Upper lobe of right lung (tissue), 1 donor: Measurements from ENCODE around the gene RASSF4. TPM values are rescaled to one million over a fixed set of nuclear protein-coding genes. Genes with fewer than 3 reads are reported as not detected.
A peak's percentile ranks its signal among the peaks of the same experiment; 100 is the strongest.

Experiments used
- ATAC-seq: fragments of 200-7000 bp; cut with Tn5 transposase; one replicate; pipeline ENCODE4 v1.9.1; 2020; ENCODE audit warnings: mild to moderate bottlenecking, moderate library complexity
- DNase-seq: peaks from one replicate; pipeline ENCODE4 v3.0.0-alpha.2; 2020
- H3K27ac ChIP-seq: fragments of 200-600 bp; one replicate; pipeline ENCODE4 v1.8.0; 2022
- H3K27me3 ChIP-seq: fragments of 200-600 bp; one replicate; pipeline ENCODE4 v1.8.0; 2022; ENCODE audit warnings: mild to moderate bottlenecking
- H3K36me3 ChIP-seq: fragments of 200-600 bp; one replicate; pipeline ENCODE4 v1.8.0; 2022
- H3K4me1 ChIP-seq: fragments of 200-600 bp; one replicate; pipeline ENCODE4 v1.8.0; 2022
- H3K4me3 ChIP-seq: fragments of 200-600 bp; one replicate; pipeline ENCODE4 v1.8.0; 2022; ENCODE audit warnings: mild to moderate bottlenecking
- H3K9me3 ChIP-seq: fragments of 200-600 bp; one replicate; pipeline ENCODE4 v1.8.0; 2022
- intact Hi-C: fragments of 100-400 bp; cut with DNase I; formaldehyde crosslinking; loops from one replicate; pipeline ENCODE4 v1.11.0; 2022
- total RNA-seq: library from RNA; stranded (reverse); fragmentation: NEBNext Ultra II Directional; extraction: Animal tissue kit (Norgen Biotek cat#: 25700); gene quantifications from one replicate; pipeline ENCODE4 v1.2.1, GENCODE V29; 2021
- TF ChIP-seq, protein P1 (sequence below): fragments of 200-600 bp; IDR thresholded peaks from one replicate; pipeline ENCODE4 v1.8.0; 2022; ENCODE audit warnings: antibody characterized with exemption
- donor health status: DM: no; HTN: yes; CAD: no; lungs with severe emphysema.

RASSF4 gene
- total RNA-seq, 1 donor from 2014 or later = 40.9 TPM

DNA sequence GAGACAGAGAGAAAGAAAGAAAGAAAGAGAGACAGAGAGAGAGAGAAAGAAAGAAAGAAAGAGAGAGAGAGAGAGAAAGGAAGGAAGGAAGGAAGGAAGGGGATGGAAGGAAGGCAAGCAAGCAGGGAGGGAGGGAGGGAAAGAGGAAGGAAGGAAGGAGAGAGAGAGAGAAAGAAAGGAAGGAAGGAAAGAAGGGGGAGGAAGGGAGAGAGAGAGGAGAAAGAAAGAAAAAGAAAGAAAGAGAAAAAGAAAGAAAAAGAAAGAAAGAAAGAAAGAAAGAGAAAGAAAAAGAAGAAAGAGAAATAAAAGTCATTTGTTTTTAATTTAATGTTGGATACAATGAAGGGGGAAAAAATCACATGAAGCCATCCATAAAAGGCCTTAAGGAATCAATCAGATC is 4.6 kb upstream of the RASSF4 start:
- intact Hi-C loops = no loop called here
- ATAC-seq (no peak), DNase-seq (no peak)
- H3K27me3 ChIP-seq = no peaks in the 10 kb centered on the region
- H3K4me3 ChIP-seq = no peak overlapping the region
- TF ChIP-seq, protein P1, sequence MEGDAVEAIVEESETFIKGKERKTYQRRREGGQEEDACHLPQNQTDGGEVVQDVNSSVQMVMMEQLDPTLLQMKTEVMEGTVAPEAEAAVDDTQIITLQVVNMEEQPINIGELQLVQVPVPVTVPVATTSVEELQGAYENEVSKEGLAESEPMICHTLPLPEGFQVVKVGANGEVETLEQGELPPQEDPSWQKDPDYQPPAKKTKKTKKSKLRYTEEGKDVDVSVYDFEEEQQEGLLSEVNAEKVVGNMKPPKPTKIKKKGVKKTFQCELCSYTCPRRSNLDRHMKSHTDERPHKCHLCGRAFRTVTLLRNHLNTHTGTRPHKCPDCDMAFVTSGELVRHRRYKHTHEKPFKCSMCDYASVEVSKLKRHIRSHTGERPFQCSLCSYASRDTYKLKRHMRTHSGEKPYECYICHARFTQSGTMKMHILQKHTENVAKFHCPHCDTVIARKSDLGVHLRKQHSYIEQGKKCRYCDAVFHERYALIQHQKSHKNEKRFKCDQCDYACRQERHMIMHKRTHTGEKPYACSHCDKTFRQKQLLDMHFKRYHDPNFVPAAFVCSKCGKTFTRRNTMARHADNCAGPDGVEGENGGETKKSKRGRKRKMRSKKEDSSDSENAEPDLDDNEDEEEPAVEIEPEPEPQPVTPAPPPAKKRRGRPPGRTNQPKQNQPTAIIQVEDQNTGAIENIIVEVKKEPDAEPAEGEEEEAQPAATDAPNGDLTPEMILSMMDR = no peak
- no peaks in the 10 kb centered on the region for H3K9me3 ChIP-seq
- peaks cover 4% of the 10 kb centered on the region for H3K36me3 ChIP-seq
- H3K4me1 ChIP-seq = peaks cover 11% of the 10 kb centered on the region
- H3K27ac ChIP-seq = no peak overlapping the region

DNA sequence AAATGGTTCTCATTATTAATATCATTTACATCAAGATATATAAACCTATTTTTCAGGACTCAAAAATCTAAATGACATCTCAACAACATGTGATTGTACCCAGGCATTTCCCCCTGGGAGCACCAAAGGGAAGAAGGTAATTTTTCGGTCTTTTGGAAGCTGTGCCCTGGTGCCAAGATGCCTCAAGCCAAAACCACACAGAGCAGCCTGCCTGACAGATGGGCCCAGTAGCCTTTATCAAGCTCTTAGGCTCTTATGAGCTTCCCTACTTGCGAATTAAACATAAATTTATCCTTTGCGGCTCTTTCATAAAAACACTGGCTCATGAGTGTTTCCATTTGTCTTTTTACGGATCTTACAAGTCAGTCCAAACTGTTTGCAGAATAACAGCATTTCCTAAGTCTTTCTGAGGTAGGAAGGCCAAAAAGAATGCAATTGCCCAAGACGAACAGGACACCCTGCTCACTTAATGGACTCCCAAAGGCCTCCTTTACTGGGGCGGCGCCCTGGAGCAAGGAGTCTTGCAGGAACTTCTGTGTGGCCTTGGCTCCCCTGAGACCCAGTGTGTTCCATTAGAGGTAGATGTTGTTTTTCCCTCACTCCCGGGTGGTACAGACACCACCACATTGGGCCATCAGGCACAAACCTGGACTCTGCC is 4.1 kb upstream of the RASSF4 start:
- H3K4me3 ChIP-seq = no peak overlapping the region
- TF ChIP-seq, protein P1 = no peak
- no peak for DNase-seq
- H3K4me1 ChIP-seq = peaks cover 17% of the 10 kb centered on the region
- no peaks in the 10 kb centered on the region for H3K9me3 ChIP-seq
- H3K27me3 ChIP-seq = no peaks in the 10 kb centered on the region
- intact Hi-C loops = no loop called here
- H3K36me3 ChIP-seq = peaks cover 4% of the 10 kb centered on the region
- no peak overlapping the region for H3K27ac ChIP-seq
- no peak for ATAC-seq

DNA sequence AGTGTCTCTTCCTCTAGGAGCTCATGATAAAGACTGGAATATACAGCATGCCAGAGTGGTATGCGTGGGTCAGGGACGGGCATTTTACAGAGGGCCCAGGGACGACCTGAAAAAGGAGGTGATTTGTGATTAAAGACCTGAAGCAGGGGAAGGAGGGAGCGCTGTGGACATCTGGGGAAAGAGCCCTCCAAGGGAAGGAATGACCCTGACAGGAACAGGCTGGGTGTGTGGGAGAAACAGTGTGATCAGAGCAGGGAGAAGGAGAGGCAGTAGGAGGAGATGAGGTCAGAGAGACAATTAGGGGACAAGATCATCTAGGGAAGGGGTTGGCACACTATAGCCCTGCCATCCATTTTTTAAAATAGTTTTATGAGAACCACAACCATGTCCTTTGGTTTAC is 3.4 kb upstream of the RASSF4 start:
- no peaks in the 10 kb centered on the region for H3K9me3 ChIP-seq
- no peak for ATAC-seq
- H3K4me1 ChIP-seq = peaks cover 23% of the 10 kb centered on the region
- H3K27ac ChIP-seq = no peak overlapping the region
- TF ChIP-seq, protein P1 = no peak
- H3K36me3 ChIP-seq = peaks cover 4% of the 10 kb centered on the region
- no peak for DNase-seq
- H3K4me3 ChIP-seq = no peak overlapping the region
- H3K27me3 ChIP-seq = no peaks in the 10 kb centered on the region
- intact Hi-C loops = no loop called here

DNA sequence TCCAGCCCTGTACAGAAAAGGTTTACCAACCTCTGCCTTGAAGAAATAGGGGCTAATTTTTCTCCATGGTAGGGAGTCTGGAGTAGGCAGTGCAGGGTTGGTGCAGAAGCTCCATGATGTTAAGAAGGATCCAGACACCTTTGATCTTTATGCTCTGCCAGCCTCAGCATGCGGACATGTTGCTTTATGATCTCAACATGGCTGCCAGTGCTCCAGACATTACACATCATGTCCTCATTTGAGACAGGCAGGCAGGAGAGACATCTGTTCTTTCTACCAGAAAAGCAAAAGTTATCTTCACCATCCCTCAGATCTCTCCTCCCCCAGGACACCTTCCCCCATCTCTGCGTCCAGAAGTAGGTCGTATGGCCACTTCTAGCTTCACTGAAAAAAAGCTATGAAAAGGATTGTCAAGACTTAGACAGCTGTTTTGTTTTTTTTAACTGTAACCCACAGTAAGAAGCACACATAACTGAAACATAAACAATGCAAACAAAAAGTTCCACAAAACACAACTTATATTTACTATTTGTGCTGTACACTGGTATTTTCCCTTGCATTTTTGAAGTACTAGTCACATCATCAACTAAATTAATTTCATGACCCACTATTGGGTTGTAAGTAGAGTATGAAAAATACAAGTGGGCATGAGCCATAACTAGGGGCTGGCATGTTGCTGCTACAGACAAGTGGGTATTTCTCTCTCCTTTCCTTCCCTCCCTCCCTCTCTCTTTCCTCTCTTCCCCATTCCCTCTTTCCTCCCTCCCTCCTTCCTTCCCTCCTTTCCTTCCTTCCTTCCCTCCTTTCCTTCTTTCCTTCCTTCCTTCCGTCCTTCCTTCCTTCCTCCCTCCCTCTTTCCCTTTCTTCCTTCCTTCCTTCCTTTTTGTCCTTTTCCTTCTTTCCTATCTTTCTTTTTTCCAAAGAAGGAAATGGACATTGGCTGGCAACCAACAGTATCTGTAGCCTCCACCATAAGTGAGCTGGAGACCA is 2.6 kb upstream of the RASSF4 start:
- intact Hi-C loops = no loop called here
- Histone ChIP-seq H3K9me3 (no peaks in the 10 kb centered on the region), H3K4me1 (peaks cover 26% of the 10 kb centered on the region), H3K4me3 (no peak overlapping the region), H3K36me3 (peaks cover 4% of the 10 kb centered on the region), H3K27ac (peak overlapping the region; percentile 24), H3K27me3 (no peaks in the 10 kb centered on the region)
- TF ChIP-seq, protein P1 = no peak
- no peak for DNase-seq
- no peak for ATAC-seq

DNA sequence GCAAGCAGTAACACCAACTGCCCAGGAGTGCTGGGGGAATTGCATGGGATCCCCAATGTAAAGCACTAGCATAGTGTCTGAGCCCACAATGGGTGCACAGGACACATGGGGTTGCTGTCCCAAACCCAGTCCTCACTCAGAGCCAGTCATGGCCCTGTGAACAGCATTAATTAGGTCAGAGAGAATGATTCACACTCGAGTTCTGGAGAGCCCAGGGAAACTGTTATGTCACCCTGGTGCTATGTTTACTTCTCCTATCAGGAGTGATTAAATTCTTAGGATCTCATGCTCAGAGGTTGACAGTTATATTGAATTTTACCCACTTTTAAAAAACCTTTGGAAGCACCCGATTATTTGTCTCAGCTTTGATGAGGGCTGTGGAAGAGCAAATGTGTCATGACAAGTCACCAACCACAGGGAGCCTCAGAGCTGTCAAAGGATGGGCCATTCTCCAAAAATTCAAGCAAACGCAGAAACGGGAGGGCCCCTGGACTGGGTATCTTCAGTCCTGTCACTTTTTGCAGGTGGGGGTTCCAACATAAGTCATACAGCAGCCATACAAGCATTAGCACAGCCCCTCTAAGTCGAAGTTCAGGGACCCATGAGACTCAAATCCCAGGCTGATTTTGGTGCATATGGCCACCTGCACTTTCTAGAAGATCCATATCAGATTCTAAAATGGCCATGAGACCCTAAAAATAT is 1.3 kb upstream of the RASSF4 start:
- DNase-seq (no peak), ATAC-seq (peak; percentile 48)
- TF ChIP-seq, protein P1 = no peak
- Histone ChIP-seq H3K9me3 (no peaks in the 10 kb centered on the region), H3K27me3 (no peaks in the 10 kb centered on the region), H3K4me3 (peak overlapping the region; percentile 83), H3K36me3 (peaks cover 4% of the 10 kb centered on the region), H3K4me1 (peaks cover 32% of the 10 kb centered on the region), H3K27ac (peak overlapping the region; percentile 96)
- intact Hi-C loops = no loop called here
